ENCODE measurements around the gene HPCA.

Gene HPCA

GRCh38 chr1:32897082-32898049 is 11.1 kb downstream of the HPCA start:
- H3K4me3 ChIP-seq (ENCODE audit: low read depth, low read length): no peak overlapping the region
- no peak for DNase-seq (ENCODE audit: low read depth)
- TF ChIP-seq, protein P1, sequence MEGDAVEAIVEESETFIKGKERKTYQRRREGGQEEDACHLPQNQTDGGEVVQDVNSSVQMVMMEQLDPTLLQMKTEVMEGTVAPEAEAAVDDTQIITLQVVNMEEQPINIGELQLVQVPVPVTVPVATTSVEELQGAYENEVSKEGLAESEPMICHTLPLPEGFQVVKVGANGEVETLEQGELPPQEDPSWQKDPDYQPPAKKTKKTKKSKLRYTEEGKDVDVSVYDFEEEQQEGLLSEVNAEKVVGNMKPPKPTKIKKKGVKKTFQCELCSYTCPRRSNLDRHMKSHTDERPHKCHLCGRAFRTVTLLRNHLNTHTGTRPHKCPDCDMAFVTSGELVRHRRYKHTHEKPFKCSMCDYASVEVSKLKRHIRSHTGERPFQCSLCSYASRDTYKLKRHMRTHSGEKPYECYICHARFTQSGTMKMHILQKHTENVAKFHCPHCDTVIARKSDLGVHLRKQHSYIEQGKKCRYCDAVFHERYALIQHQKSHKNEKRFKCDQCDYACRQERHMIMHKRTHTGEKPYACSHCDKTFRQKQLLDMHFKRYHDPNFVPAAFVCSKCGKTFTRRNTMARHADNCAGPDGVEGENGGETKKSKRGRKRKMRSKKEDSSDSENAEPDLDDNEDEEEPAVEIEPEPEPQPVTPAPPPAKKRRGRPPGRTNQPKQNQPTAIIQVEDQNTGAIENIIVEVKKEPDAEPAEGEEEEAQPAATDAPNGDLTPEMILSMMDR (IDR thresholded peaks at IDR 0.05; ENCODE audit: low read depth, low read length, missing control alignments): no peak
- in situ Hi-C loops (cut with HindIII; ENCODE audit: low sequenced_read_pairs): no loop called here

GRCh38 chr1:32898056-32898455 is 11.8 kb downstream of the HPCA start:
- in situ Hi-C loops (cut with HindIII; ENCODE audit: low sequenced_read_pairs): no loop called here
- DNase-seq (ENCODE audit: low read depth): no peak
- H3K4me3 ChIP-seq (ENCODE audit: low read depth, low read length): no peak overlapping the region
- TF ChIP-seq, protein P1 (IDR thresholded peaks at IDR 0.05; ENCODE audit: low read depth, low read length, missing control alignments): no peak

GRCh38 chr1:32898958-32899357 is 12.7 kb downstream of the HPCA start:
- in situ Hi-C loops (cut with HindIII; ENCODE audit: low sequenced_read_pairs): no loop called here
- no peak for DNase-seq (ENCODE audit: low read depth)
- no peak overlapping the region for H3K4me3 ChIP-seq (ENCODE audit: low read depth, low read length)
- TF ChIP-seq, protein P1 (IDR thresholded peaks at IDR 0.05; ENCODE audit: low read depth, low read length, missing control alignments): no peak

DNA sequence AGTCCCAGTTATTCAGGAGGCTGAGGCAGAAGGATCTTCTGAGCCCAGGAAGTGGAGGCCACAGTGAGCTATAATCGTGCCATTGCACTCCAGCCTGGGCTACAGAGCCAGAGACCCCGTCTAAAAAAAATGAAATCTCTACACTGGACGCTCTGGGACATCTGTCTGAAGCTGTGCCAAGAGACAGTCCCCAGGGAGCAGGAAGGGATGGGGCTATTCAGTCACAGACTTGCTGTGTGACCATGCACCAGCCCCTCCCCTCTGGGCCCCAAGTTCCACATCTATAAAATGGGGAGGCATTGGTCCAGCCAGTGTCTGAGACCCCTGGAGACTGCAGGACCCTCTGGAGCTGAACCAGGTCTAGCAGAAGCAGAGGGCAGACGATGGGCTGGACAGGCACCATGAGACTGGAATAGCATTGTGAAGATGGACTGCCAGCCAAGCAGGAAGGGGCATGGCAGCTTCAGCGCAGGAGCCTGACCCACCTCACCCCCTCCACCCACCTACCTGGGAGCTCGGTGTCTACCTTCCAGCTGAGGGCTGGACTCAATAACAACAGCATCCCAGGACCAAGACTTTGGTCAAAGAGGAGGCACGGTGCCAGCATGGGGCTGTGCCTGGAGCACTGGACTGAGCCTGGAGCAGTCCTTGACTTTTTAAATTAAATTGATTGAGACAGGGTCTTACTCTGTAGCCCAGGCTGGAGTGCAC is 13.4 kb downstream of the HPCA start:
- no peak overlapping the region for H3K4me3 ChIP-seq (ENCODE audit: low read depth, low read length)
- TF ChIP-seq, protein P1 (IDR thresholded peaks at IDR 0.05; ENCODE audit: low read depth, low read length, missing control alignments): no peak
- no peak for DNase-seq (ENCODE audit: low read depth)
- in situ Hi-C loops (cut with HindIII; ENCODE audit: low sequenced_read_pairs): no loop called here

DNA sequence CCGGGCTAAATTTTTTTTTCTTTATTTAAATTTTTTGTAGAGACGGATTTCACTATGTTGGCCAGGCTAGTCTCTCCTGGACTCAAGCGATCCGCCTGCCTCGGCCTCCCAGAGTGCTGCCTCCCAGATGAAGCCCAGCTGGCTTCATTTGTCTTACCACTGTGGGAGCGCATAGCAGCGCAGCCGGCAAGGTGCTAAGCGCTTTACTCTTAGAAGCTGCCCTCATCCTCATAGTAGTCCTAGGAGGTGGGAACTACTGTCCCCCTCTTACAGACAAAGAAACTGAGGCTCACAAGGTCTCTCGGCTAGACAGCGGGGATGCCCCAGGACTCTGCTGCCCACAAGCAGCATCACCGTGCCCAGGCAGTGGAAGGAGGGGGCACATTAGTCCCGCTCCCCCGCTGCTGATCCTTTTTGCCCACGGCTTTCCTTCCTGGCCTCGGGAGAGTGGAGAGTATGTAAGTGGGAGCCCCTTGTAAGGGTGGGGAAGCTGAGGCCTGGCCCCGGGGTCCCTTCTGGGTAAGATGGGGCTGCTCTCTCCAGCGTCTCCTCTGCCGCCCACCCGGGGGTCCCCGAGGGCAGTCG is 14.2 kb downstream of the HPCA start:
- in situ Hi-C loops (cut with HindIII; ENCODE audit: low sequenced_read_pairs): no loop called here
- H3K4me3 ChIP-seq (ENCODE audit: low read depth, low read length): peak overlapping the region; percentile 50
- no peak for DNase-seq (ENCODE audit: low read depth)
- TF ChIP-seq, protein P1 (IDR thresholded peaks at IDR 0.05; ENCODE audit: low read depth, low read length, missing control alignments): no peak
